K562 (cell line): ENCODE results near the gene RSPO1. TPM values are rescaled to one million over a fixed set of nuclear protein-coding genes. Genes with fewer than 3 reads are reported as not detected.

Source experiments
- ATAC-seq: fragments of 200-7000 bp; cut with Tn5 transposase; 3 replicates; pipeline ENCODE4 v1.9.1; 2020; ENCODE audit warnings: moderate library complexity
- BruUV-seq: library from RNA; stranded (reverse); fragments of 400-500 nt; replicated peaks from 2 replicates; lab custom pipeline; 2021; lab: Mats Ljungman, UMichigan
- CTCF ChIA-PET: fragments of 300-600 bp; formaldehyde crosslinking; extraction: SDS; loops from one replicate; lab custom pipeline; 2021; ENCODE audit warnings: low intra/inter-chr PET ratio; lab: Yijun Ruan, JAX
- POLR2A ChIA-PET: fragments of 300-600, 350-650 bp; sonication (Branson Sonifier 250); formaldehyde crosslinking; extraction: SDS; loops from one replicate; lab custom pipeline; 2021; ENCODE audit warnings: antibody characterized with exemption, inconsistent platforms; lab: Yijun Ruan, JAX
- DNase-seq, 4 experiments: peaks; one replicate each; pipeline versions ENCODE4 v3.0.0 to v3.0.0-alpha.2; 2011 to 2018; ENCODE audit warnings: low spot score in 3 of 4, mixed read lengths in 3 of 4; ENCODE audit errors: extremely low read depth in 1 of 4
- FAIRE-seq: peaks from 2 replicates; lab custom pipeline; 2011; peaks lifted over from hg19 to GRCh38; lab: Jason Lieb, UNC
- H2AFZ ChIP-seq: 2 replicates; pipeline ENCODE4 v1.6.0; 2011; ENCODE audit warnings: low read depth, low read length, control low read depth, inconsistent platforms
- H3K27ac ChIP-seq: fragments of 200-600 bp; 3 replicates; pipeline ENCODE4 v1.8.0; 2011; ENCODE audit warnings: low read depth, mild to moderate bottlenecking, control low read depth, inconsistent platforms, low read length, moderate library complexity, mixed read lengths; ENCODE audit errors: extremely low read depth
- H3K27me3 ChIP-seq, 2 experiments: fragments of 300-600 bp in 1 of 2; 2 replicates in 1 of 2; 3 replicates in 1 of 2; pipeline versions ENCODE4 v1.6.0 to v1.8.0; 2011; ENCODE audit warnings: inconsistent platforms in 2 of 2, low read length in 2 of 2, mild to moderate bottlenecking in 1 of 2, mixed read lengths in 1 of 2, moderate library complexity in 1 of 2; ENCODE audit not compliant: control insufficient read depth in 2 of 2, insufficient read depth in 2 of 2
- H3K36me3 ChIP-seq: fragments of 300-600 bp; 3 replicates; pipeline ENCODE4 v1.8.0; 2011; ENCODE audit warnings: mild to moderate bottlenecking, low read length, inconsistent platforms; ENCODE audit not compliant: control insufficient read depth, insufficient read depth
- H3K4me1 ChIP-seq, 2 experiments: fragments of 200-600 bp in 1 of 2; replicated peaks in 1 of 2; 2 replicates in 1 of 2; 3 replicates in 1 of 2; pipeline versions ENCODE4 v1.5.1 to v1.8.0; 2011; ENCODE audit warnings: inconsistent platforms in 2 of 2, low read length in 2 of 2, mild to moderate bottlenecking in 1 of 2, mixed read lengths in 1 of 2, moderate library complexity in 1 of 2; ENCODE audit not compliant: control insufficient read depth in 2 of 2, insufficient read depth in 2 of 2
- H3K4me2 ChIP-seq: 2 replicates; pipeline ENCODE4 v1.6.1; 2011; ENCODE audit warnings: low read length, control low read depth, inconsistent platforms, mixed read lengths; ENCODE audit not compliant: insufficient read depth
- H3K4me3 ChIP-seq: fragments of 200-600 bp; sonication (generic), shearing (Covaris generic); 2 replicates; pipeline ENCODE4 v1.5.1; 2016; ENCODE audit warnings: control low read depth, inconsistent platforms
- H3K79me2 ChIP-seq: fragments of 200-600 bp; 3 replicates; pipeline ENCODE4 v1.8.0; 2011; ENCODE audit warnings: low read length, inconsistent platforms; ENCODE audit not compliant: control insufficient read depth, insufficient read depth
- H3K9ac ChIP-seq, 2 experiments: 2 replicates each; pipeline versions ENCODE4 v1.6.0 to v1.6.1; 2011; ENCODE audit warnings: low read depth in 2 of 2, low read length in 2 of 2, control low read depth in 1 of 2, inconsistent platforms in 1 of 2, mild to moderate bottlenecking in 1 of 2, mixed read lengths in 1 of 2; ENCODE audit not compliant: insufficient read depth in 1 of 2
- H3K9me1 ChIP-seq: one replicate; pipeline ENCODE4 v1.6.0; 2011; ENCODE audit warnings: inconsistent platforms, mild to moderate bottlenecking, low read length, moderate library complexity; ENCODE audit not compliant: control insufficient read depth, insufficient read depth
- H3K9me3 ChIP-seq: replicated peaks from 2 replicates; pipeline ENCODE4 v1.5.1; 2011; ENCODE audit warnings: low read depth, low read length, inconsistent platforms; ENCODE audit not compliant: control insufficient read depth, insufficient read depth
- H4K20me1 ChIP-seq: replicated peaks from 2 replicates; pipeline ENCODE4 v1.6.1; 2011; ENCODE audit warnings: low read length, inconsistent platforms, mixed read lengths; ENCODE audit not compliant: control insufficient read depth, insufficient read depth
- ZNF263 ChIP-seq: sonication (generic); formaldehyde crosslinking; IDR thresholded peaks from 2 replicates; pipeline ENCODE4 v1.8.0; 2022; ENCODE audit warnings: mild to moderate bottlenecking, missing genetic modification reagents, borderline replicate concordance
- WGBS: fragments of 100-300 bp; shearing (Covaris generic); methylation state at CpG from one replicate; pipeline ENCODE4 v1.1.6; 2016; ENCODE audit warnings: low coverage, mixed read lengths; ENCODE audit not compliant: insufficient coverage; ENCODE audit errors: missing lambda C conversion rate; 5-methylcytosine and 5-hydroxymethylcytosine counted together
- in situ Hi-C: fragments of 300-500 bp; cut with MboI; formaldehyde crosslinking; loops from 4 replicates; pipeline ENCODE4 v1.15.0; 2018; ENCODE audit warnings: inconsistent platforms, mixed read lengths
- intact Hi-C: fragments of 100-400 bp; cut with micrococcal nuclease; formaldehyde crosslinking; loops from 2 replicates; pipeline ENCODE4 v1.14.2; 2022
- polyA plus RNA-seq, 8 experiments: library from polyadenylated mRNA; depleted of rRNA in 4 of 8; stranded (reverse) in 5 of 8; unstranded in 3 of 8; fragments of >200 nt; fragmentation: Nextera tagmentation in 2 of 8; fragmentation: Illumina TruSeq in 1 of 8; extraction: Ambion mirVana in 2 of 8; extraction: Trizol in 1 of 8; gene quantifications; 2 replicates each; pipeline versions ENCODE4 v1.2.1 to v1.2.3, GENCODE V29; 2011 to 2014; ENCODE audit warnings: inconsistent platforms in 1 of 8, missing spikeins in 1 of 8
- total RNA-seq, 7 experiments: library from RNA; depleted of rRNA in 6 of 7; stranded (reverse); fragments of >200 nt in 6 of 7; fragmentation: Illumina TruSeq in 2 of 7; extraction: Trizol in 2 of 7; gene quantifications; 2 replicates each; pipeline versions ENCODE4 v1.2.1 to v1.2.3, GENCODE V29; 2011 to 2021; ENCODE audit warnings: low replicate concordance in 1 of 7
- TF ChIP-seq, protein P1 (sequence below): fragments of 450-650 bp; IDR thresholded peaks from 2 replicates; pipeline ENCODE4 v1.6.1; 2016; ENCODE audit warnings: mild to moderate bottlenecking

RSPO1 gene
- total and polyA plus RNA-seq, 9 of the 15 experiments (the other 6 are each of a cell fraction or from before 2014, with no cell fraction given) = not detected

DNA sequence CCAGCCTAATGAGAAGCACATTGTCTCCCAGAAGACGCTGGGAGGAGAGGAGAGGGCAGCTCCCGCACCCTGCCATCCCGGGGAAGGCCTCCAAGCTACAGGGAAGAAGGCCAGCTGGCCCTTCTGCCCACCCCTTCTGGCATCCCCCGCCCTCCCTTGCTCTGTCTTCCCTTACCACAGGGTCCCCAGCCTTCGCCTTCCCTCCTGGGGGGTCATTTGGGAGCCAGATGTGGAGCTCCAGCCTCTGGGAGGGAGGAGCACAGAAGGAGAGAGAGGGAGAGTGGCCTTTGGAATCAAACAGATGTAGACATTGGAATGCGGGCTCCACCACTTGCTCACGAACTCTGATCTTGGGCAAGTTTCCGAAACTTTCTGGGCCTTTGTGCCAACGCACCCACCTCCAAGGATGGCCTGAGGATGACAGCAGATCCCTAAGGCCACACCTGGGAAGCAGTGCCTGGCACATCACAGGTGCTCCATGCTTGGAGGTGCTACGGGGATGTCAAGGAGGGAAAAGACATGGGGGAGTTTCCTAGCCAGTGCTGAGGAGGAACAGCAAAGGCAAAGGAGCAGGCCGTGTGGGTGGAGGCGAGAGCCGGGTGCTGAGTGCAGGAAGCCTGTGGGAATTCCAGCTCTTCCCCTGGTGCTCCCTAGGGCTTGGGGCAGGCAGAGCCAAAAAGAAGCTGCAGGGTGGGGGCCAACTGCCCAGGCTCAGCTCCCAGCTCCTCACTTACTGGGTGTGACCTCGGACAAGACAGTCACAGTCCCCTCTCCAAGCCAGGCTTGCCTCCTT is 23.1 kb upstream of the RSPO1 start:
- WGBS = under 1% methylated on average over 11 of the region's 14 CpGs
- in situ Hi-C loops (no loop called here), intact Hi-C loops (no loop called here)
- TF ChIP-seq, protein P1, sequence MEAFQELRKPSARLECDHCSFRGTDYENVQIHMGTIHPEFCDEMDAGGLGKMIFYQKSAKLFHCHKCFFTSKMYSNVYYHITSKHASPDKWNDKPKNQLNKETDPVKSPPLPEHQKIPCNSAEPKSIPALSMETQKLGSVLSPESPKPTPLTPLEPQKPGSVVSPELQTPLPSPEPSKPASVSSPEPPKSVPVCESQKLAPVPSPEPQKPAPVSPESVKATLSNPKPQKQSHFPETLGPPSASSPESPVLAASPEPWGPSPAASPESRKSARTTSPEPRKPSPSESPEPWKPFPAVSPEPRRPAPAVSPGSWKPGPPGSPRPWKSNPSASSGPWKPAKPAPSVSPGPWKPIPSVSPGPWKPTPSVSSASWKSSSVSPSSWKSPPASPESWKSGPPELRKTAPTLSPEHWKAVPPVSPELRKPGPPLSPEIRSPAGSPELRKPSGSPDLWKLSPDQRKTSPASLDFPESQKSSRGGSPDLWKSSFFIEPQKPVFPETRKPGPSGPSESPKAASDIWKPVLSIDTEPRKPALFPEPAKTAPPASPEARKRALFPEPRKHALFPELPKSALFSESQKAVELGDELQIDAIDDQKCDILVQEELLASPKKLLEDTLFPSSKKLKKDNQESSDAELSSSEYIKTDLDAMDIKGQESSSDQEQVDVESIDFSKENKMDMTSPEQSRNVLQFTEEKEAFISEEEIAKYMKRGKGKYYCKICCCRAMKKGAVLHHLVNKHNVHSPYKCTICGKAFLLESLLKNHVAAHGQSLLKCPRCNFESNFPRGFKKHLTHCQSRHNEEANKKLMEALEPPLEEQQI = no peak
- TF ChIP-seq ZNF263 (CRISPR knock-in tag) = 0 out of 2 replicates have a peak, but pooled peaks have one; percentile 28
- Histone ChIP-seq H3K4me3 (no peak overlapping the region), H3K4me1 (peaks cover 0 to 3% of the 10 kb centered on the region in 2 experiments; a peak in 1 of 5 replicates), H3K36me3 (no peaks in the 10 kb centered on the region), H3K79me2 (no peaks in the 10 kb centered on the region), H3K27me3 (peaks cover 44 to 80% of the 10 kb centered on the region in 2 experiments), H3K9me3 (no peaks in the 10 kb centered on the region), H3K4me2 (no peak overlapping the region), H3K27ac (no peak overlapping the region), H4K20me1 (no peaks in the 10 kb centered on the region; the same call in 1 of the 2 replicates), H2AFZ (no peak overlapping the region), H3K9me1 (no peaks in the 10 kb centered on the region), H3K9ac (no peak overlapping the region)
- CTCF ChIA-PET = no interaction called here
- ATAC-seq (no peak), FAIRE-seq (no peak), DNase-seq (no peak)
- BruUV-seq = no TSS peak
- POLR2A ChIA-PET = no interaction called here
